GM18909 (cell line): ENCODE data around the gene NKRF.

Source experiments
- ATAC-seq: cut with Tn5 transposase; IDR thresholded peaks from one replicate; pipeline ENCODE4 v1.9.1; 2021; ENCODE audit warnings: mild to moderate bottlenecking; ENCODE audit not compliant: unreplicated experiment, poor library complexity

Gene NKRF

GRCh38 chrX:119617517-119618164 is 11.4 kb upstream of the NKRF start:
- ATAC-seq: peak; percentile 69

- no peak for ATAC-seq
Measured at GRCh38 chrX:119614776-119615175, 8.6 kb upstream of the NKRF start.

- ATAC-seq: no peak
Measured at GRCh38 chrX:119607018-119607389, 780 bp upstream of the NKRF start.

GRCh38 chrX:119605464-119606279 is 552 bp downstream of the NKRF start:
- ATAC-seq: peak; percentile 31

- ATAC-seq: no peak
Measured at GRCh38 chrX:119604766-119605463, 1.3 kb downstream of the NKRF start.

- ATAC-seq: no peak
Measured at GRCh38 chrX:119602701-119603255, 3.4 kb downstream of the NKRF start.

- no peak for ATAC-seq
Measured at GRCh38 chrX:119589810-119590209, 16.4 kb downstream of the NKRF start.

GRCh38 chrX:119583431-119584059 is 22.7 kb downstream of the NKRF start:
- no peak for ATAC-seq

- ATAC-seq: no peak
Measured at GRCh38 chrX:119579414-119579813, 26.8 kb downstream of the NKRF start.

GRCh38 chrX:119574394-119575266 is 31.6 kb downstream of the NKRF start, which contains the start of gene UBE2A:
Gene UBE2A (plus strand): TSS chrX:119574563. CDS start chrX:119574712, 149 bp downstream.
- ATAC-seq: peak; percentile 87

GRCh38 chrX:119573840-119574393 is 32.3 kb downstream of the NKRF start:
- peak; percentile 13 for ATAC-seq

- ATAC-seq: no peak
Measured at GRCh38 chrX:119573222-119573621, 33.0 kb downstream of the NKRF start.

GRCh38 chrX:119570351-119570835 is 35.8 kb downstream of the NKRF start:
- ATAC-seq: no peak

GRCh38 chrX:119565107-119565663 is 41.0 kb downstream of the NKRF start, which contains the start of gene STEEP1:
Gene STEEP1 (minus strand): TSS chrX:119565409. CDS start chrX:119565355, 54 bp downstream.
- ATAC-seq: peak; percentile 90

- no peak for ATAC-seq
Measured at GRCh38 chrX:119552508-119552907, 53.7 kb downstream of the NKRF start.

GRCh38 chrX:119549327-119550016 is 56.8 kb downstream of the NKRF start:
- ATAC-seq: no peak

GRCh38 chrX:119541188-119541587 is 65.0 kb downstream of the NKRF start:
- no peak for ATAC-seq

- no peak for ATAC-seq
Measured at GRCh38 chrX:119539872-119540271, 66.4 kb downstream of the NKRF start.
